Ishikawa (cell line): Measurements from ENCODE around the gene APOA4.

Experiments
- CEBPB ChIP-seq: IDR thresholded peaks from 2 replicates; pipeline ENCODE4 v1.6.1; 2012
- CREB1 ChIP-seq: IDR thresholded peaks from 2 replicates; pipeline ENCODE4 v1.6.1; 2012; ENCODE audit warnings: low read depth
- EP300 ChIP-seq: IDR thresholded peaks from 2 replicates; pipeline ENCODE4 v1.6.1; 2012; ENCODE audit warnings: borderline replicate concordance
- RAD21 ChIP-seq: IDR thresholded peaks from 2 replicates; pipeline ENCODE4 v1.6.1; 2012; ENCODE audit warnings: low read depth
- TAF1 ChIP-seq: IDR thresholded peaks from 2 replicates; pipeline ENCODE4 v1.6.1; 2012; ENCODE audit warnings: low read depth, mild to moderate bottlenecking
- TCF12 ChIP-seq: IDR thresholded peaks from 2 replicates; pipeline ENCODE4 v1.6.1; 2012; ENCODE audit warnings: low read depth
- TEAD4 ChIP-seq: IDR thresholded peaks from 2 replicates; pipeline ENCODE4 v1.6.1; 2012
- YY1 ChIP-seq: IDR thresholded peaks from 2 replicates; pipeline ENCODE4 v1.6.1; 2012; ENCODE audit warnings: low read depth
- ZBTB7A ChIP-seq: IDR thresholded peaks from 2 replicates; pipeline ENCODE4 v1.6.1; 2012; ENCODE audit warnings: low read depth

- TF ChIP-seq CREB1, result no peak
- no peak for TF ChIP-seq ZBTB7A
- TF ChIP-seq TAF1, result no peak
- no peak for TF ChIP-seq RAD21
- no peak for TF ChIP-seq EP300
- no peak for TF ChIP-seq TEAD4
- TF ChIP-seq TCF12, result no peak
- TF ChIP-seq CEBPB, result no peak
- no peak for TF ChIP-seq YY1
Observed at GRCh38 chr11:116829525-116830183, 6.5 kb upstream of the APOA4 start, which contains the start of gene APOC3.
